HEK293 (cell line): ENCODE data around the gene PIPOX.

Experiments used
- CTCF ChIA-PET: fragments of 350-600 bp; formaldehyde crosslinking; extraction: SDS; loops from one replicate; lab custom pipeline; 2021; ENCODE audit warnings: antibody characterized with exemption; lab: Yijun Ruan, JAX
- POLR2A ChIA-PET: fragments of 300-600 bp; formaldehyde crosslinking; extraction: SDS; loops from one replicate; lab custom pipeline; 2020; ENCODE audit warnings: antibody characterized with exemption, inconsistent platforms; lab: Yijun Ruan, JAX
- H3K27ac ChIP-seq: fragments of 200-500 bp; sonication (Bioruptor generic); 2 replicates; pipeline ENCODE4 v1.5.1; 2014; ENCODE audit warnings: low read depth, low read length, control low read depth, inconsistent platforms; ENCODE audit errors: extremely low read depth
- H3K36me3 ChIP-seq, 2 experiments: fragments of 200-500 bp in 1 of 2; sonication (Bioruptor generic) in 1 of 2; 1 replicate in 1 of 2; 2 replicates in 1 of 2; pipeline ENCODE4 v1.5.1; 2014 to 2017; ENCODE audit warnings: inconsistent platforms in 2 of 2, low read length in 2 of 2; ENCODE audit not compliant: control insufficient read depth in 2 of 2, insufficient read depth in 1 of 2
- H3K4me1 ChIP-seq: fragments of 200-500 bp; sonication (Bioruptor generic); 2 replicates; pipeline ENCODE4 v1.5.1; 2014; ENCODE audit warnings: mild to moderate bottlenecking, low read length, inconsistent platforms; ENCODE audit not compliant: control insufficient read depth, insufficient read depth
- H3K4me3 ChIP-seq: 2 replicates; pipeline ENCODE4 v1.5.1; 2011; ENCODE audit warnings: low read depth, mild to moderate bottlenecking, control low read depth, low read length, moderate library complexity
- H3K9me3 ChIP-seq: fragments of 200-500 bp; sonication (Bioruptor generic); 2 replicates; pipeline ENCODE4 v1.5.1; 2014; ENCODE audit warnings: low read depth, low read length, inconsistent platforms; ENCODE audit not compliant: control insufficient read depth, insufficient read depth
- EGR2 ChIP-seq: fragments of 450-650 bp; formaldehyde crosslinking; IDR thresholded peaks from 2 replicates; pipeline ENCODE4 v1.5.1; 2016; ENCODE audit warnings: low read depth, missing biosample characterization, missing genetic modification characterization
- GLI2 ChIP-seq: fragments of 450-650 bp; formaldehyde crosslinking; IDR thresholded peaks from 2 replicates; pipeline ENCODE4; 2017; ENCODE audit warnings: missing biosample characterization, missing genetic modification characterization, low read depth, borderline replicate concordance
- OSR2 ChIP-seq: fragments of 450-650 bp; formaldehyde crosslinking; IDR thresholded peaks from 2 replicates; pipeline ENCODE4 v1.5.1; 2016; ENCODE audit warnings: missing biosample characterization, missing genetic modification characterization
- PRDM1 ChIP-seq: fragments of 450-650 bp; formaldehyde crosslinking; IDR thresholded peaks from 2 replicates; pipeline ENCODE4; 2016; ENCODE audit warnings: missing biosample characterization, missing genetic modification characterization
- SP3 ChIP-seq: fragments of 450-650 bp; formaldehyde crosslinking; IDR thresholded peaks from 2 replicates; pipeline ENCODE4 v1.5.1; 2016; ENCODE audit warnings: missing biosample characterization, missing genetic modification characterization
- ZBTB7A ChIP-seq: fragments of 450-650 bp; formaldehyde crosslinking; IDR thresholded peaks from 2 replicates; pipeline ENCODE4 v1.5.1; 2016; ENCODE audit warnings: low read depth, missing biosample characterization, missing genetic modification characterization
- ZBTB8A ChIP-seq: fragments of 450-650 bp; formaldehyde crosslinking; IDR thresholded peaks from 2 replicates; pipeline ENCODE4 v1.5.1; 2016; ENCODE audit warnings: missing biosample characterization, missing genetic modification characterization
- ZNF132 ChIP-seq: fragments of 450-650 bp; formaldehyde crosslinking; IDR thresholded peaks from 2 replicates; pipeline ENCODE4 v1.5.1; 2017; ENCODE audit warnings: missing biosample characterization, missing genetic modification characterization, borderline replicate concordance
- ZNF140 ChIP-seq: fragments of 450-650 bp; formaldehyde crosslinking; IDR thresholded peaks from 2 replicates; pipeline ENCODE4 v1.5.1; 2016; ENCODE audit warnings: missing biosample characterization, missing genetic modification characterization
- ZNF169 ChIP-seq: fragments of 450-650 bp; formaldehyde crosslinking; IDR thresholded peaks from 2 replicates; pipeline ENCODE4 v1.5.1; 2016; ENCODE audit warnings: missing biosample characterization, missing genetic modification characterization
- ZNF2 ChIP-seq: fragments of 450-650 bp; formaldehyde crosslinking; IDR thresholded peaks from 2 replicates; pipeline ENCODE4 v1.5.1; 2016; ENCODE audit warnings: missing biosample characterization, missing genetic modification characterization
- ZNF221 ChIP-seq: fragments of 450-650 bp; formaldehyde crosslinking; IDR thresholded peaks from 2 replicates; pipeline ENCODE4 v1.5.1; 2017; ENCODE audit warnings: missing biosample characterization, missing genetic modification characterization, borderline replicate concordance
- ZNF335 ChIP-seq: fragments of 450-650 bp; formaldehyde crosslinking; conservative IDR thresholded peaks from 2 replicates; pipeline ENCODE4 v1.5.1; 2016; ENCODE audit warnings: missing biosample characterization, missing genetic modification characterization
- ZNF366 ChIP-seq: fragments of 450-650 bp; formaldehyde crosslinking; conservative IDR thresholded peaks from 2 replicates; pipeline ENCODE4 v1.5.1; 2016; ENCODE audit warnings: missing biosample characterization, missing genetic modification characterization
- ZNF423 ChIP-seq: fragments of 450-650 bp; formaldehyde crosslinking; IDR thresholded peaks from 2 replicates; pipeline ENCODE4 v1.5.1; 2016; ENCODE audit warnings: missing biosample characterization, missing genetic modification characterization
- ZNF426 ChIP-seq: fragments of 450-650 bp; formaldehyde crosslinking; IDR thresholded peaks from 2 replicates; pipeline ENCODE4 v1.5.1; 2017; ENCODE audit warnings: missing biosample characterization, missing genetic modification characterization, mild to moderate bottlenecking, inconsistent platforms, moderate library complexity
- ZNF433 ChIP-seq: fragments of 450-650 bp; formaldehyde crosslinking; IDR thresholded peaks from 2 replicates; pipeline ENCODE4 v1.5.1; 2016; ENCODE audit warnings: missing biosample characterization, missing genetic modification characterization, low read depth
- ZNF544 ChIP-seq: fragments of 450-650 bp; formaldehyde crosslinking; IDR thresholded peaks from 2 replicates; pipeline ENCODE4 v1.5.0; 2017; ENCODE audit warnings: missing biosample characterization, missing genetic modification characterization
- ZNF555 ChIP-seq: fragments of 450-650 bp; formaldehyde crosslinking; conservative IDR thresholded peaks from 2 replicates; pipeline ENCODE4 v1.5.1; 2017; ENCODE audit warnings: missing biosample characterization, mild to moderate bottlenecking, missing genetic modification characterization, inconsistent platforms
- ZNF623 ChIP-seq: fragments of 450-650 bp; formaldehyde crosslinking; IDR thresholded peaks from 2 replicates; pipeline ENCODE4 v1.5.1; 2016; ENCODE audit warnings: missing biosample characterization, missing genetic modification characterization
- ZNF654 ChIP-seq: fragments of 450-650 bp; formaldehyde crosslinking; IDR thresholded peaks from 2 replicates; pipeline ENCODE4 v1.5.1; 2016; ENCODE audit warnings: low read depth, missing biosample characterization, missing genetic modification characterization
- ZNF658 ChIP-seq: fragments of 450-650 bp; formaldehyde crosslinking; IDR thresholded peaks from 2 replicates; pipeline ENCODE4; 2016; ENCODE audit warnings: missing biosample characterization, missing genetic modification characterization
- ZNF660 ChIP-seq: fragments of 450-650 bp; IDR thresholded peaks from 2 replicates; pipeline ENCODE4 v1.5.1; 2018; ENCODE audit warnings: missing biosample characterization, mild to moderate bottlenecking, missing genetic modification characterization
- ZNF704 ChIP-seq: fragments of 450-650 bp; formaldehyde crosslinking; IDR thresholded peaks from 2 replicates; pipeline ENCODE4 v1.5.1; 2016; ENCODE audit warnings: missing biosample characterization, missing genetic modification characterization
- ZNF76 ChIP-seq: fragments of 450-650 bp; formaldehyde crosslinking; IDR thresholded peaks from 2 replicates; pipeline ENCODE4; 2016; ENCODE audit warnings: low read depth, missing biosample characterization, missing genetic modification characterization, borderline replicate concordance
- ZNF792 ChIP-seq: fragments of 450-650 bp; formaldehyde crosslinking; IDR thresholded peaks from 2 replicates; pipeline ENCODE4 v1.5.1; 2016; ENCODE audit warnings: missing biosample characterization, missing genetic modification characterization
- ZNF830 ChIP-seq: fragments of 450-650 bp; IDR thresholded peaks from 2 replicates; pipeline ENCODE4 v1.5.0; 2018; ENCODE audit warnings: missing biosample characterization, missing genetic modification characterization, low read depth, mild to moderate bottlenecking, moderate library complexity
- TF ChIP-seq, protein P1 (sequence below): fragments of 450-650 bp; formaldehyde crosslinking; IDR thresholded peaks from 2 replicates; pipeline ENCODE4 v1.5.1; 2016; ENCODE audit warnings: missing biosample characterization, missing genetic modification characterization
- TF ChIP-seq, protein P2 (sequence below): fragments of 450-650 bp; formaldehyde crosslinking; IDR thresholded peaks from 2 replicates; pipeline ENCODE4 v1.5.1; 2017; ENCODE audit warnings: missing biosample characterization, missing genetic modification characterization
- TF ChIP-seq, protein P3 (sequence below): fragments of 450-650 bp; formaldehyde crosslinking; IDR thresholded peaks from 2 replicates; pipeline ENCODE4 v1.5.1; 2016; ENCODE audit warnings: missing biosample characterization, missing genetic modification characterization

Gene PIPOX

DNA sequence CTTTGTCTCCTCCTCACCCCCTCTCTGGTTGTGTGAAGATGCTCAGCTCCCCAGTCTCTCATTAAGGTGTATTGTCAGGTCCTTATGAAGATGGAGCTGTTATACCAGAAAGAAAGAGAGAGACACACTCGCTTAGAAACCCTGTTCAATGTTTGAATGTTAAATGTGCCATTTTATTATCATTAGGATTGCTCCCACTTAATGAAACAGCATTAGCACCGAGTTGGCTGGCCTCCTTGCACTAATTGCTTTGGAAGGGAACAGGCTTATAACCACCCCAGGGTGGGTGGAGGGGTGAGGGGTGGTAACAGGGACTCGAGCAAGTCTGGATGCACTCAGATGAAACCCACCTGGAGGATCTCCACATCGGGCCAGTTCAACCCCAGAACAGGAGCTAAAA is 14.4 kb downstream of the PIPOX start:
- TF ChIP-seq, protein P1, sequence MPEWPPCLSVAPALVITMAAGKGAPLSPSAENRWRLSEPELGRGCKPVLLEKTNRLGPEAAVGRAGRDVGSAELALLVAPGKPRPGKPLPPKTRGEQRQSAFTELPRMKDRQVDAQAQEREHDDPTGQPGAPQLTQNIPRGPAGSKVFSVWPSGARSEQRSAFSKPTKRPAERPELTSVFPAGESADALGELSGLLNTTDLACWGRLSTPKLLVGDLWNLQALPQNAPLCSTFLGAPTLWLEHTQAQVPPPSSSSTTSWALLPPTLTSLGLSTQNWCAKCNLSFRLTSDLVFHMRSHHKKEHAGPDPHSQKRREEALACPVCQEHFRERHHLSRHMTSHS (tag by site-specific recombination) = no peak
- TF ChIP-seq ZNF433 (tag by site-specific recombination) = no peak
- no peak for TF ChIP-seq ZNF423
- TF ChIP-seq ZNF2 = no peak
- no peak for TF ChIP-seq ZNF704
- TF ChIP-seq ZNF221 (tag by site-specific recombination) = no peak
- TF ChIP-seq ZNF366 (tag by site-specific recombination) = no peak
- H3K9me3 ChIP-seq = no peaks in the 10 kb centered on the region
- H3K4me1 ChIP-seq = no peaks in the 10 kb centered on the region
- H3K36me3 ChIP-seq = no peaks in the 10 kb centered on the region
- H3K27ac ChIP-seq = no peak overlapping the region
- CTCF ChIA-PET = interaction anchor here (0.7 to 1.7 kb wide), 3 partner anchors 24 to 104 kb away, joined by 3 to 9 read pairs (median 3); no protein-coding TSS in a partner anchor
- H3K4me3 ChIP-seq = no peak overlapping the region
- POLR2A ChIA-PET = no interaction called here

DNA sequence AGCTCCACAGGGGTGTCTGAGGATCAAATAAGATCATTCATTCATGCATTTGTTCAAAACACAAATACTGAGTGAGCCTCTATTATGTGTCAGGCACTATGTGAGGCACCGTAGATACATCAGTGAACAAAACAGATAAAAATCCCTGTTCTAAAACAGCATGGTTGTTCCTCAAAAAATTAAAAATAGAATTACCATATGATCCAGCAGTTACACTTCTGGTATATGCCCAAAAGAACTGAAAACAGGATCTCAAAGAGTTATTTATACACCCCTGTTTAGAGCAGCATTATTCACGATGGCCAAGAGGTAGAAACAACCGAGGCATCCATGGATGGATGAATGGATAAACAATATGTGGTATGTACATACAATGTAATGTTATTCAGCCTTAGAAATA is 15.4 kb downstream of the PIPOX start:
- CTCF ChIA-PET = interaction anchor here (0.7 to 1.1 kb wide), 3 partner anchors 10 to 510 kb away, joined by 3 to 6 read pairs (median 3); no protein-coding TSS in a partner anchor
- Histone ChIP-seq H3K4me1 (no peaks in the 10 kb centered on the region), H3K4me3 (no peak overlapping the region), H3K9me3 (no peaks in the 10 kb centered on the region), H3K27ac (no peak overlapping the region), H3K36me3 (no peaks in the 10 kb centered on the region)
- POLR2A ChIA-PET = interaction anchor here (1.0 kb wide), 1 partner anchor 24 kb away, joined by 7 read pairs; no protein-coding TSS in a partner anchor
- TF ChIP-seq ZNF654 (tag by site-specific recombination) (no peak), SP3 (no peak), ZNF830 (tag by site-specific recombination) (no peak), ZNF132 (no peak), PRDM1 (tag by site-specific recombination) (no peak), ZNF335 (tag by site-specific recombination) (no peak)
- TF ChIP-seq, protein P2, sequence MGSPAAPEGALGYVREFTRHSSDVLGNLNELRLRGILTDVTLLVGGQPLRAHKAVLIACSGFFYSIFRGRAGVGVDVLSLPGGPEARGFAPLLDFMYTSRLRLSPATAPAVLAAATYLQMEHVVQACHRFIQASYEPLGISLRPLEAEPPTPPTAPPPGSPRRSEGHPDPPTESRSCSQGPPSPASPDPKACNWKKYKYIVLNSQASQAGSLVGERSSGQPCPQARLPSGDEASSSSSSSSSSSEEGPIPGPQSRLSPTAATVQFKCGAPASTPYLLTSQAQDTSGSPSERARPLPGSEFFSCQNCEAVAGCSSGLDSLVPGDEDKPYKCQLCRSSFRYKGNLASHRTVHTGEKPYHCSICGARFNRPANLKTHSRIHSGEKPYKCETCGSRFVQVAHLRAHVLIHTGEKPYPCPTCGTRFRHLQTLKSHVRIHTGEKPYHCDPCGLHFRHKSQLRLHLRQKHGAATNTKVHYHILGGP (tag by site-specific recombination) = no peak
- TF ChIP-seq, all 188 proteins: peak for 0

GRCh38 chr17:29059281-29059680 is 16.3 kb downstream of the PIPOX start:
- Histone ChIP-seq H3K36me3 (no peaks in the 10 kb centered on the region), H3K27ac (no peak overlapping the region), H3K4me3 (no peak overlapping the region), H3K4me1 (no peaks in the 10 kb centered on the region), H3K9me3 (no peaks in the 10 kb centered on the region)
- ChIA-PET POLR2A (interaction anchor here (0.7 to 1.0 kb wide), 2 partner anchors 24 to 58 kb away, joined by 5 to 7 read pairs; no protein-coding TSS in a partner anchor), CTCF (interaction anchor here (0.7 to 1.2 kb wide), 3 partner anchors 59 to 511 kb away, joined by 3 to 4 read pairs (median 3); no protein-coding TSS in a partner anchor)
- TF ChIP-seq ZBTB8A (tag by site-specific recombination) (peak; percentile 47; the same call in 1 of the 2 replicates), EGR2 (tag by site-specific recombination) (no peak), ZNF544 (tag by site-specific recombination) (no peak), ZNF658 (no peak), ZNF660 (tag by site-specific recombination) (no peak), ZNF76 (tag by site-specific recombination) (no peak), ZNF140 (tag by site-specific recombination) (peak; percentile 30; the same call in 1 of the 2 replicates), ZNF426 (tag by site-specific recombination) (peak; percentile 37), OSR2 (no peak), ZBTB7A (tag by site-specific recombination) (no peak), ZNF623 (tag by site-specific recombination) (peak; percentile 51; the same call in 1 of the 2 replicates), ZNF654 (tag by site-specific recombination) (0 out of 2 replicates have a peak, but pooled peaks have one; percentile 6), ZNF792 (tag by site-specific recombination) (no peak), ZNF169 (tag by site-specific recombination) (no peak), GLI2 (tag by site-specific recombination) (peak; percentile 35; the same call in 1 of the 2 replicates), ZNF555 (tag by site-specific recombination) (peak; percentile 33), PRDM1 (tag by site-specific recombination) (peak; percentile 76)
- TF ChIP-seq, protein P3, sequence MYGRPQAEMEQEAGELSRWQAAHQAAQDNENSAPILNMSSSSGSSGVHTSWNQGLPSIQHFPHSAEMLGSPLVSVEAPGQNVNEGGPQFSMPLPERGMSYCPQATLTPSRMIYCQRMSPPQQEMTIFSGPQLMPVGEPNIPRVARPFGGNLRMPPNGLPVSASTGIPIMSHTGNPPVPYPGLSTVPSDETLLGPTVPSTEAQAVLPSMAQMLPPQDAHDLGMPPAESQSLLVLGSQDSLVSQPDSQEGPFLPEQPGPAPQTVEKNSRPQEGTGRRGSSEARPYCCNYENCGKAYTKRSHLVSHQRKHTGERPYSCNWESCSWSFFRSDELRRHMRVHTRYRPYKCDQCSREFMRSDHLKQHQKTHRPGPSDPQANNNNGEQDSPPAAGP (tag by site-specific recombination) = no peak
